Uterus (tissue), 2 donors: ENCODE data around the gene GBP6.
"Not testable (repeated sequence)": the region's sequence is repeated elsewhere in the genome, so short reads cannot be mapped to it uniquely, and the experiment has no call there.

Experiments
- CTCF ChIP-seq, 4 experiments: fragments of 200-600 bp in 2 of 4; fragments of 450-650 bp in 2 of 4; sonication (generic) in 2 of 4; IDR thresholded peaks; one replicate each; pipeline ENCODE4 v1.5.1; 2016 to 2019; ENCODE audit warnings: antibody characterized with exemption in 4 of 4, mild to moderate bottlenecking in 2 of 4, moderate library complexity in 1 of 4
- POLR2A ChIP-seq, 2 donors: fragments of 450-650 bp; IDR thresholded peaks; one replicate each; pipeline ENCODE4 v1.6.1; 2016; ENCODE audit warnings: antibody characterized with exemption in 2 of 2, mild to moderate bottlenecking in 1 of 2, moderate library complexity in 1 of 2

DNA sequence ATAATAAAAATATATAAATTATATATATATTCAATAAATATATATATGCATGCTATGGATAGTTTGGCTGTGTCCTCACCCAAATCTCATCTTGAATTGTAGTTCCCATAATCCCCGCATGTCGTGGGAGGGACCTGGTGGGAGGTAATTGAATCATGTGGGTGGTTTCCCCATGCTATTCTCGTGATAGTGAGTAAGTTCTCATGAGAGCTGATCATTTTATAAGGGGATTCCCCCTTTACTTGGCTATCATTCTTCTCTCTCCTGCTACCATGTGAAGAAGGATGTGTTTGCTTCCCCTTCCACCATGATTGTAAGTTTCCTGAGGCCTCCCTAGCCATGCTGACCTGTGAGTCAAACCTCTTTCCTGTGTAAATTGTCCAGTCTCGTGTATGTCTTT, 10.0 kb downstream of the GBP6 start:
- not testable (repeated sequence) for TF ChIP-seq POLR2A, CTCF (IDR thresholded peaks at IDR 0.05)
